ENCODE results near the gene LPP. TPM values are rescaled to one million over a fixed set of nuclear protein-coding genes. Genes with fewer than 3 reads are reported as not detected.

LPP gene
- total and polyA plus RNA-seq, 9 of the 15 experiments (the other 6 are each of a cell fraction or from before 2014, with no cell fraction given): 0.07 to 0.18 TPM; not detected in 7

GRCh38 chr3:188126934-188127333, 27.0 kb upstream of the LPP start (continued):
- TF ChIP-seq ZNF655 (CRISPR knock-in tag; IDR thresholded peaks at IDR 0.05): no peak
- no peak for TF ChIP-seq HDGF (IDR thresholded peaks at IDR 0.05)
- no peak for TF ChIP-seq DDX20 (tag; IDR thresholded peaks at IDR 0.05; ENCODE audit: low read depth)
- TF ChIP-seq CHD4 (IDR thresholded peaks at IDR 0.05; ENCODE audit: insufficient read depth, insufficient replicate concordance, low read depth, low read length, poor library complexity, severe bottlenecking): no peak
- TF ChIP-seq NFATC3 (IDR thresholded peaks at IDR 0.05): no peak
- no peak for TF ChIP-seq CREB5 (CRISPR knock-in tag; IDR thresholded peaks at IDR 0.05)

GRCh38 chr3:188128905-188129304, 25.1 kb upstream of the LPP start:
- no peaks in the 10 kb centered on the region for H4K20me1 ChIP-seq (replicated peaks; ENCODE audit: control insufficient read depth, insufficient read depth, low read length)
- 0% methylated on average over 1 of the region's 1 CpG for WGBS (ENCODE audit: insufficient coverage, low coverage, missing lambda C conversion rate)
- no peaks in the 10 kb centered on the region for H3K9me1 ChIP-seq (ENCODE audit: control insufficient read depth, insufficient read depth, low read length)
- no peaks in the 10 kb centered on the region for H3K9me3 ChIP-seq (replicated peaks; ENCODE audit: control insufficient read depth, insufficient read depth, low read depth, low read length)
- H3K9ac ChIP-seq (ENCODE audit: insufficient read depth in 1 of 2, low read depth in 2 of 2, low read length in 2 of 2): no peak overlapping the region
- no peaks in the 10 kb centered on the region for H3K27me3 ChIP-seq (ENCODE audit: control insufficient read depth in 2 of 2, insufficient read depth in 2 of 2, low read length in 2 of 2)
- BruUV-seq (replicated peaks): no TSS peak
- CTCF ChIA-PET (ENCODE audit: low intra/inter-chr PET ratio): no interaction called here
- TF ChIP-seq SOX6 (IDR thresholded peaks at IDR 0.05) (no peak), NFE2 (IDR thresholded peaks at IDR 0.05; ENCODE audit: low read depth) (no peak), ZNF699 (CRISPR knock-in tag; IDR thresholded peaks at IDR 0.05; ENCODE audit: insufficient replicate concordance) (no peak), FOSL1 (tag; conservative IDR thresholded peaks at IDR 0.05) (no peak), TEAD2 (tag; IDR thresholded peaks at IDR 0.05) (no peak), ZNF277 (CRISPR knock-in tag; IDR thresholded peaks at IDR 0.05; ENCODE audit: borderline replicate concordance) (no peak), ZC3H4 (CRISPR knock-in tag; IDR thresholded peaks at IDR 0.05; ENCODE audit: borderline replicate concordance) (no peak), HDGF (IDR thresholded peaks at IDR 0.05) (no peak)
- H3K27ac ChIP-seq (ENCODE audit: extremely low read depth, low read depth, low read length): no peak overlapping the region
- POLR2A ChIA-PET: no interaction called here
- no peak overlapping the region for H3K4me2 ChIP-seq (ENCODE audit: insufficient read depth, low read length)
- H3K4me1 ChIP-seq (replicated peaks in 1 of 2; ENCODE audit: control insufficient read depth in 2 of 2, insufficient read depth in 2 of 2, low read length in 2 of 2): no peaks in the 10 kb centered on the region
- FAIRE-seq (no peak), DNase-seq (ENCODE audit: extremely low read depth in 1 of 4, low spot score in 3 of 4) (no peak), ATAC-seq (no peak)
- no peaks in the 10 kb centered on the region for H3K79me2 ChIP-seq (ENCODE audit: control insufficient read depth, insufficient read depth, low read length)
- in situ Hi-C loops (cut with MboI) (no loop called here), intact Hi-C loops (cut with micrococcal nuclease) (no loop called here)
- H2AFZ ChIP-seq (ENCODE audit: low read depth, low read length): no peak overlapping the region
- H3K4me3 ChIP-seq: no peak overlapping the region
- no peaks in the 10 kb centered on the region for H3K36me3 ChIP-seq (ENCODE audit: control insufficient read depth, insufficient read depth, low read length)

All from K562 (cell line).